PC-9 (cell line): ENCODE data around the gene DEF6.

Experiments
- CTCF ChIP-seq: fragments of 200-600 bp; sonication (generic); conservative IDR thresholded peaks from 2 replicates; pipeline ENCODE4 v1.6.1; 2017; ENCODE audit warnings: mixed run types, antibody characterized with exemption, mild to moderate bottlenecking, moderate library complexity
- EZH2 ChIP-seq: fragments of 200-600 bp; sonication (generic); IDR thresholded peaks from 2 replicates; pipeline ENCODE4 v1.8.0; 2017; ENCODE audit warnings: antibody characterized with exemption, low read depth

GRCh38 chr6:35309611-35310264 is 12.1 kb downstream of the DEF6 start:
- TF ChIP-seq CTCF (no peak), EZH2 (no peak)
